ENCODE data around the gene EXOC8. TPM values are rescaled to one million over a fixed set of nuclear protein-coding genes. Genes with fewer than 3 reads are reported as not detected.
A peak's percentile ranks its signal among the peaks of the same experiment; 100 is the strongest.

The EXOC8 gene
- total RNA-seq, 1 experiment from 2014 or later: 11.3 TPM

- TF ChIP-seq, protein P1, sequence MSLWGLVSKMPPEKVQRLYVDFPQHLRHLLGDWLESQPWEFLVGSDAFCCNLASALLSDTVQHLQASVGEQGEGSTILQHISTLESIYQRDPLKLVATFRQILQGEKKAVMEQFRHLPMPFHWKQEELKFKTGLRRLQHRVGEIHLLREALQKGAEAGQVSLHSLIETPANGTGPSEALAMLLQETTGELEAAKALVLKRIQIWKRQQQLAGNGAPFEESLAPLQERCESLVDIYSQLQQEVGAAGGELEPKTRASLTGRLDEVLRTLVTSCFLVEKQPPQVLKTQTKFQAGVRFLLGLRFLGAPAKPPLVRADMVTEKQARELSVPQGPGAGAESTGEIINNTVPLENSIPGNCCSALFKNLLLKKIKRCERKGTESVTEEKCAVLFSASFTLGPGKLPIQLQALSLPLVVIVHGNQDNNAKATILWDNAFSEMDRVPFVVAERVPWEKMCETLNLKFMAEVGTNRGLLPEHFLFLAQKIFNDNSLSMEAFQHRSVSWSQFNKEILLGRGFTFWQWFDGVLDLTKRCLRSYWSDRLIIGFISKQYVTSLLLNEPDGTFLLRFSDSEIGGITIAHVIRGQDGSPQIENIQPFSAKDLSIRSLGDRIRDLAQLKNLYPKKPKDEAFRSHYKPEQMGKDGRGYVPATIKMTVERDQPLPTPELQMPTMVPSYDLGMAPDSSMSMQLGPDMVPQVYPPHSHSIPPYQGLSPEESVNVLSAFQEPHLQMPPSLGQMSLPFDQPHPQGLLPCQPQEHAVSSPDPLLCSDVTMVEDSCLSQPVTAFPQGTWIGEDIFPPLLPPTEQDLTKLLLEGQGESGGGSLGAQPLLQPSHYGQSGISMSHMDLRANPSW (CRISPR knock-in tag; conservative IDR thresholded peaks at IDR 0.05; ENCODE audit: low read depth): no peak
- no peak for TF ChIP-seq ZBTB21 (CRISPR knock-in tag; IDR thresholded peaks at IDR 0.05; ENCODE audit: borderline replicate concordance)
- no peak for TF ChIP-seq JAZF1 (CRISPR knock-in tag; IDR thresholded peaks at IDR 0.05)
- TF ChIP-seq, protein P2, sequence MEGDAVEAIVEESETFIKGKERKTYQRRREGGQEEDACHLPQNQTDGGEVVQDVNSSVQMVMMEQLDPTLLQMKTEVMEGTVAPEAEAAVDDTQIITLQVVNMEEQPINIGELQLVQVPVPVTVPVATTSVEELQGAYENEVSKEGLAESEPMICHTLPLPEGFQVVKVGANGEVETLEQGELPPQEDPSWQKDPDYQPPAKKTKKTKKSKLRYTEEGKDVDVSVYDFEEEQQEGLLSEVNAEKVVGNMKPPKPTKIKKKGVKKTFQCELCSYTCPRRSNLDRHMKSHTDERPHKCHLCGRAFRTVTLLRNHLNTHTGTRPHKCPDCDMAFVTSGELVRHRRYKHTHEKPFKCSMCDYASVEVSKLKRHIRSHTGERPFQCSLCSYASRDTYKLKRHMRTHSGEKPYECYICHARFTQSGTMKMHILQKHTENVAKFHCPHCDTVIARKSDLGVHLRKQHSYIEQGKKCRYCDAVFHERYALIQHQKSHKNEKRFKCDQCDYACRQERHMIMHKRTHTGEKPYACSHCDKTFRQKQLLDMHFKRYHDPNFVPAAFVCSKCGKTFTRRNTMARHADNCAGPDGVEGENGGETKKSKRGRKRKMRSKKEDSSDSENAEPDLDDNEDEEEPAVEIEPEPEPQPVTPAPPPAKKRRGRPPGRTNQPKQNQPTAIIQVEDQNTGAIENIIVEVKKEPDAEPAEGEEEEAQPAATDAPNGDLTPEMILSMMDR (IDR thresholded peaks at IDR 0.05): peak; percentile 45
Observed at GRCh38 chr1:231357831-231358354, 20.2 kb upstream of the EXOC8 start (continued).

DNA sequence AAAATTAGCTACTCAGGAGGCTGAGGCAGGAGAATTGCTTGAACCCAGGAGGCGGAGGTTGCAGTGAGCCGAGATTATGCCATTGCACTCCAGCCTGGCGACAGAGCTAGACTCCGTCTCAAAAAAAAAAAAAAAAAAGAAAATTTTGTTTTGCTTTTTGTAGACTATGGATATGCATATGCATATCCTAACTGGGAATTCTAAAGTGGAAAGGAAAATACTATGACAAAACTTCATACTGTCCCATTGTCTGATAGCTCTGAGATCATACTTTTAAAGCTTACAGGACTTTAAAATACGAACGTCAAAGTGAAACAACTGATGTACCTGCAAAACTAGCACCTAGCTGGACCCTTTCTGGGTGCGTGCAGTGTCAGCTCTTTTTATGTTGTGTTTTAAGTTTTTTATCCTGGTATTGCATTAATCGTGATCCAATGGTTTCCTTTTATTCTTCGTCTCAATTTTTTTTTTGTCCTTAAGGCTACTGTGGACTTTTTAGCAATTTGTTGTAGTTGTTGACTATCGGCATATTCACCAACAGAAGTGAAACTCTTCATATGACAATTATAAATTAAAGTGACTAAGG, 19.6 kb upstream of the EXOC8 start:
- DNase-seq (ENCODE audit: low spot score) (no peak), ATAC-seq (no peak)
- no peaks in the 10 kb centered on the region for H3K4me1 Mint-ChIP-seq
- H3K27me3 Mint-ChIP-seq (ENCODE audit: low read depth): no peaks in the 10 kb centered on the region
- no peaks in the 10 kb centered on the region for H3K9me3 Mint-ChIP-seq
- TF ChIP-seq ZNF423 (CRISPR knock-in tag; IDR thresholded peaks at IDR 0.05) (no peak), FOXP1 (CRISPR knock-in tag; IDR thresholded peaks at IDR 0.05; ENCODE audit: borderline replicate concordance) (no peak), JAZF1 (CRISPR knock-in tag; IDR thresholded peaks at IDR 0.05) (no peak), NFATC4 (CRISPR knock-in tag; IDR thresholded peaks at IDR 0.05) (no peak), ZNF425 (CRISPR knock-in tag; conservative IDR thresholded peaks at IDR 0.05) (no peak), ZNF219 (CRISPR knock-in tag; IDR thresholded peaks at IDR 0.05; ENCODE audit: borderline replicate concordance) (no peak), ZBTB43 (CRISPR knock-in tag; IDR thresholded peaks at IDR 0.05) (no peak), SMAD3 (CRISPR knock-in tag; IDR thresholded peaks at IDR 0.05; ENCODE audit: borderline replicate concordance) (no peak), ATF1 (CRISPR knock-in tag; IDR thresholded peaks at IDR 0.05) (no peak), RORB (CRISPR knock-in tag; IDR thresholded peaks at IDR 0.05) (no peak), ZNF396 (CRISPR knock-in tag; IDR thresholded peaks at IDR 0.05; ENCODE audit: borderline replicate concordance) (no peak)
- TF ChIP-seq, protein P3, sequence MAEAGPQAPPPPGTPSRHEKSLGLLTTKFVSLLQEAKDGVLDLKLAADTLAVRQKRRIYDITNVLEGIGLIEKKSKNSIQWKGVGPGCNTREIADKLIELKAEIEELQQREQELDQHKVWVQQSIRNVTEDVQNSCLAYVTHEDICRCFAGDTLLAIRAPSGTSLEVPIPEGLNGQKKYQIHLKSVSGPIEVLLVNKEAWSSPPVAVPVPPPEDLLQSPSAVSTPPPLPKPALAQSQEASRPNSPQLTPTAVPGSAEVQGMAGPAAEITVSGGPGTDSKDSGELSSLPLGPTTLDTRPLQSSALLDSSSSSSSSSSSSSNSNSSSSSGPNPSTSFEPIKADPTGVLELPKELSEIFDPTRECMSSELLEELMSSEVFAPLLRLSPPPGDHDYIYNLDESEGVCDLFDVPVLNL (CRISPR knock-in tag; IDR thresholded peaks at IDR 0.05; ENCODE audit: borderline replicate concordance, low read depth): no peak
- TF ChIP-seq, protein P1 (CRISPR knock-in tag; conservative IDR thresholded peaks at IDR 0.05; ENCODE audit: low read depth): no peak
- CTCF ChIA-PET: interaction anchor here (0.6 to 1.2 kb wide), 10 partner anchors 18 to 1663 kb away, joined by 3 to 8 read pairs (median 3); partner anchors contain the start of gene EXOC8
- H3K36me3 Mint-ChIP-seq: peaks cover 8% of the 10 kb centered on the region
- no peak overlapping the region for H3K4me3 Mint-ChIP-seq
- POLR2A ChIA-PET: interaction anchor here (0.6 kb wide), 1 partner anchor 789 kb away, joined by 3 read pairs; no protein-coding TSS in a partner anchor
- no peak overlapping the region for H3K27ac Mint-ChIP-seq

Data from WTC11 (cell line).